GM12875 (cell line): Measurements from ENCODE around the gene BPIFB2.

Experiments used
- H3K4me3 ChIP-seq: one replicate; pipeline ENCODE4 v1.5.1; 2011; ENCODE audit warnings: low read depth, low read length, control low read depth
- CTCF ChIP-seq: IDR thresholded peaks from 2 replicates; pipeline ENCODE4 v1.5.1; 2011; ENCODE audit warnings: low read depth, mild to moderate bottlenecking, control low read depth, inconsistent platforms, low read length, moderate library complexity, borderline replicate concordance; ENCODE audit not compliant: insufficient read depth

BPIFB2 gene

GRCh38 chr20:33070111-33071053 is 62.9 kb downstream of the BPIFB2 start:
- TF ChIP-seq CTCF = no peak
- no peak overlapping the region for H3K4me3 ChIP-seq

- no peak for TF ChIP-seq CTCF
Observed at GRCh38 chr20:33071198-33071597, 63.7 kb downstream of the BPIFB2 start.

GRCh38 chr20:33072362-33072761 is 64.9 kb downstream of the BPIFB2 start:
- TF ChIP-seq CTCF = no peak
- no peak overlapping the region for H3K4me3 ChIP-seq

More at GRCh38 chr20:33071198-33071597, 63.7 kb downstream of the BPIFB2 start:
- no peak overlapping the region for H3K4me3 ChIP-seq

- no peak overlapping the region for H3K4me3 ChIP-seq
- TF ChIP-seq CTCF = no peak
Observed at GRCh38 chr20:33072813-33073212, 65.3 kb downstream of the BPIFB2 start.
